Measurements from ENCODE around the gene CDH5. TPM values are rescaled to one million over a fixed set of nuclear protein-coding genes. Genes with fewer than 3 reads are reported as not detected.

Gene CDH5
- total and polyA plus RNA-seq, 2 donors (not counting 3 experiments of a cell fraction or from before 2014, with no cell fraction given), result 765 to 815 TPM

- CTCF ChIA-PET, result interaction anchor here (0.7 kb wide), 1 partner anchor 43 kb away, joined by 3 read pairs; no protein-coding TSS in a partner anchor
Observed at GRCh38 chr16:66401610-66402009, 35.1 kb downstream of the CDH5 start.

More at GRCh38 chr16:66401610-66402009, 35.1 kb downstream of the CDH5 start:
- intact Hi-C loops (cut with micrococcal nuclease) (no loop called here), dilution Hi-C loops (cut with MboI; ENCODE audit: extremely low pct_ligation_motif_present, low sequenced_read_pairs) (no loop called here)
- Histone ChIP-seq H3K9me1 (replicated peaks; ENCODE audit: control insufficient read depth, extremely low read depth, insufficient read depth, low read length) (no peaks in the 10 kb centered on the region), H3K4me1 (ENCODE audit: control insufficient read depth, extremely low read depth, insufficient read depth, low read length) (peaks cover 8% of the 10 kb centered on the region), H3K36me3 (ENCODE audit: control insufficient read depth in 2 of 2, extremely low read depth in 1 of 2, insufficient read depth in 2 of 2, low read length in 2 of 2) (peaks cover 57 to 63% of the 10 kb centered on the region in 2 experiments), H3K4me3 (replicated peaks in 1 of 3; ENCODE audit: insufficient read depth in 1 of 3, low read depth in 1 of 3, low read length in 3 of 3) (no peak overlapping the region), H4K20me1 (replicated peaks; ENCODE audit: control insufficient read depth, extremely low read depth, insufficient read depth, low read length) (no peaks in the 10 kb centered on the region), H2AFZ (ENCODE audit: low read depth, low read length) (no peak overlapping the region), H3K9me3 (replicated peaks; ENCODE audit: control insufficient read depth, insufficient read depth, low read length) (no peaks in the 10 kb centered on the region), H3K27ac (ENCODE audit: insufficient read depth, low read depth, low read length) (no peak overlapping the region), H3K27me3 (ENCODE audit: control insufficient read depth in 2 of 2, insufficient read depth in 2 of 2, low read length in 2 of 2) (no peaks in the 10 kb centered on the region), H3K79me2 (ENCODE audit: control insufficient read depth, insufficient read depth, low read length) (peaks cover 13% of the 10 kb centered on the region), H3K4me2 (ENCODE audit: insufficient read depth, low read length) (no peak overlapping the region), H3K9ac (replicated peaks; ENCODE audit: extremely low read depth, insufficient read depth, low read length) (no peak overlapping the region)
- FAIRE-seq (no peak), DNase-seq (ENCODE audit: low read depth, low spot score) (no peak)
- TF ChIP-seq EZH2 (IDR thresholded peaks at IDR 0.05; ENCODE audit: borderline replicate concordance, low read depth, low read length, severe bottlenecking) (no peak), GATA2 (IDR thresholded peaks at IDR 0.05; ENCODE audit: insufficient read depth, insufficient read length, low read depth, low read length) (no peak), CTCF (IDR thresholded peaks at IDR 0.05; ENCODE audit: extremely low read depth in 1 of 2, insufficient read depth in 1 of 2, low read depth in 1 of 2, low read length in 2 of 2) (no peak), MYC (IDR thresholded peaks at IDR 0.05; ENCODE audit: low read depth, low read length) (no peak), FOS (IDR thresholded peaks at IDR 0.05; ENCODE audit: borderline replicate concordance, insufficient read depth, low read length) (no peak), MAX (IDR thresholded peaks at IDR 0.05; ENCODE audit: insufficient read depth, insufficient read length) (no peak), POLR2A (IDR thresholded peaks at IDR 0.05; ENCODE audit: low read depth, low read length) (no peak), JUN (IDR thresholded peaks at IDR 0.05; ENCODE audit: borderline replicate concordance, insufficient read depth, insufficient read length, low read depth) (no peak), POLR2AphosphoS5 (IDR thresholded peaks at IDR 0.05; ENCODE audit: insufficient read depth, low read depth, low read length) (no peak)
- no TSS peak for BruUV-seq (replicated peaks)
- POLR2A ChIA-PET, result no interaction called here

All from endothelial cell of umbilical vein (primary cell).